Ascending aorta (tissue), 2 donors: ENCODE data around the gene PDE9A. TPM values are rescaled to one million over a fixed set of nuclear protein-coding genes. Genes with fewer than 3 reads are reported as not detected.

Experiments used
- DNase-seq, 2 donors: peaks; one replicate each; pipeline ENCODE4 v3.0.0-alpha.2; 2019; ENCODE audit warnings: low spot score in 2 of 2
- H3K27ac ChIP-seq, 2 donors: fragments of 200-600 bp; sonication (generic); one replicate each; pipeline ENCODE4 v1.5.1; 2016 to 2017; ENCODE audit warnings: mild to moderate bottlenecking in 1 of 2
- H3K27me3 ChIP-seq: fragments of 200-600 bp; sonication (generic); one replicate; pipeline ENCODE4 v1.5.1; 2017
- H3K36me3 ChIP-seq, 2 donors: fragments of 200-600 bp; sonication (generic); one replicate each; pipeline ENCODE4 v1.5.1; 2016
- H3K4me1 ChIP-seq, 2 donors: fragments of 200-600 bp; sonication (generic); one replicate each; pipeline ENCODE4 v1.5.1; 2016 to 2017; ENCODE audit warnings: mild to moderate bottlenecking in 1 of 2
- H3K4me3 ChIP-seq, 2 donors: fragments of 200-600 bp; sonication (generic); one replicate each; pipeline ENCODE4 v1.5.1; 2016 to 2017; ENCODE audit warnings: mild to moderate bottlenecking in 1 of 2
- H3K9me3 ChIP-seq, 2 donors: fragments of 200-600 bp; sonication (generic); one replicate each; pipeline ENCODE4 v1.5.1; 2016
- CTCF ChIP-seq, 3 experiments: fragments of 200-600 bp in 2 of 3; fragments of 450-650 bp in 1 of 3; sonication (generic) in 2 of 3; IDR thresholded peaks; one replicate each; pipeline ENCODE4 v1.5.1; 2016 to 2019; ENCODE audit warnings: antibody characterized with exemption in 3 of 3, mild to moderate bottlenecking in 1 of 3, moderate library complexity in 1 of 3
- intact Hi-C: fragments of 100-400 bp; cut with DNase I; formaldehyde crosslinking; loops from one replicate; pipeline ENCODE4 v1.15.1; 2023
- total RNA-seq: library from RNA; depleted of rRNA; stranded (reverse); fragments of >200 nt; gene quantifications from one replicate; pipeline ENCODE4 v1.1.0, GENCODE V29; 2016

The PDE9A gene
- total RNA-seq, 1 donor from 2014 or later = 2.2 TPM

- Histone ChIP-seq H3K27ac (no peak overlapping the region), H3K36me3 (no peaks in the 10 kb centered on the region), H3K4me3 (no peak overlapping the region), H3K9me3 (no peaks in the 10 kb centered on the region), H3K4me1 (no peaks in the 10 kb centered on the region), H3K27me3 (no peaks in the 10 kb centered on the region)
- no peak for DNase-seq
- no peak for TF ChIP-seq CTCF (IDR thresholded peaks at IDR 0.05)
- intact Hi-C loops = no loop called here
These were observed 10.6 kb downstream of the PDE9A start for GRCh38 chr21:42663860-42664535.

- DNase-seq = no peak
- no peak overlapping the region for H3K27ac ChIP-seq
- no peaks in the 10 kb centered on the region for H3K36me3 ChIP-seq
- H3K9me3 ChIP-seq = no peaks in the 10 kb centered on the region
- no peaks in the 10 kb centered on the region for H3K4me1 ChIP-seq
- no peaks in the 10 kb centered on the region for H3K27me3 ChIP-seq
- no peak for TF ChIP-seq CTCF (IDR thresholded peaks at IDR 0.05)
- no peak overlapping the region for H3K4me3 ChIP-seq
- intact Hi-C loops = no loop called here
These were observed 11.2 kb downstream of the PDE9A start for GRCh38 chr21:42664614-42665013.

- Histone ChIP-seq H3K27me3 (no peaks in the 10 kb centered on the region), H3K27ac (no peak overlapping the region), H3K36me3 (no peaks in the 10 kb centered on the region), H3K4me1 (no peaks in the 10 kb centered on the region), H3K9me3 (no peaks in the 10 kb centered on the region), H3K4me3 (no peak overlapping the region)
- intact Hi-C loops = no loop called here
- DNase-seq = no peak
- no peak for TF ChIP-seq CTCF (IDR thresholded peaks at IDR 0.05)
These were observed 11.6 kb downstream of the PDE9A start for GRCh38 chr21:42665026-42665425.

- Histone ChIP-seq H3K27me3 (no peaks in the 10 kb centered on the region), H3K4me1 (no peaks in the 10 kb centered on the region), H3K9me3 (no peaks in the 10 kb centered on the region), H3K4me3 (no peak overlapping the region), H3K36me3 (no peaks in the 10 kb centered on the region), H3K27ac (no peak overlapping the region)
- intact Hi-C loops = no loop called here
- no peak for DNase-seq
- no peak for TF ChIP-seq CTCF (IDR thresholded peaks at IDR 0.05)
These were observed 12.1 kb downstream of the PDE9A start for GRCh38 chr21:42665484-42665883.

GRCh38 chr21:42666023-42666747, 12.8 kb downstream of the PDE9A start:
- H3K4me1 ChIP-seq = no peaks in the 10 kb centered on the region
- H3K27me3 ChIP-seq = no peaks in the 10 kb centered on the region
- no peak for TF ChIP-seq CTCF (IDR thresholded peaks at IDR 0.05)
- no peak for DNase-seq
- intact Hi-C loops = no loop called here
- no peak overlapping the region for H3K4me3 ChIP-seq
- no peaks in the 10 kb centered on the region for H3K9me3 ChIP-seq
- H3K36me3 ChIP-seq = no peaks in the 10 kb centered on the region
- H3K27ac ChIP-seq = no peak overlapping the region
